ENCODE data around the gene RTL10. TPM values are rescaled to one million over a fixed set of nuclear protein-coding genes. Genes with fewer than 3 reads are reported as not detected.
A peak's percentile ranks its signal among the peaks of the same experiment; 100 is the strongest.
"Not testable (repeated sequence)": the region's sequence is repeated elsewhere in the genome, so short reads cannot be mapped to it uniquely, and the experiment has no call there.

Gene RTL10
- total and polyA plus RNA-seq, 7 experiments from 2014 or later: 14.9 to 36.8 (median 20.8) TPM

- ATAC-seq; H3K4me3 ChIP-seq (ENCODE audit: low read length); H3K27ac Mint-ChIP-seq; intact Hi-C loops (cut with micrococcal nuclease); H3K27me3 Mint-ChIP-seq; H3K27me3 ChIP-seq (ENCODE audit: control insufficient read depth in 2 of 2, insufficient read depth in 2 of 2, low read length in 2 of 2); H3K27ac ChIP-seq (ENCODE audit: low read depth, low read length); H3K9me3 Mint-ChIP-seq; H3K36me3 ChIP-seq (ENCODE audit: control insufficient read depth in 2 of 3, insufficient read depth in 3 of 3, low read length in 3 of 3); H3K4me1 ChIP-seq (ENCODE audit: control insufficient read depth in 2 of 2, insufficient read depth in 2 of 2, low read length in 2 of 2); CTCF ChIA-PET; H3K4me3 Mint-ChIP-seq; H3K9me3 ChIP-seq (ENCODE audit: control insufficient read depth in 2 of 3, low read length in 3 of 3); DNase-seq: not testable (repeated sequence)
- POLR2A ChIA-PET: interaction anchor here (0.8 kb wide), 1 partner anchor 23 kb away, joined by 3 read pairs; the partner anchor contains the start of genes GNB1L and RTL10
- H3K4me1 Mint-ChIP-seq: peaks cover 0 to 41% (median 26%) of the 10 kb centered on the region in 7 donors
- H3K36me3 Mint-ChIP-seq: peaks cover 0 to 11% (median 4%) of the 10 kb centered on the region in 5 donors
Measured at GRCh38 chr22:19831979-19832378, 22.7 kb downstream of the RTL10 start.

- ChIA-PET CTCF (no interaction called here), POLR2A (interaction anchor here (1.2 kb wide), 1 partner anchor 25 kb away, joined by 5 read pairs; no protein-coding TSS in a partner anchor)
- no peak overlapping the region for H3K27ac ChIP-seq (ENCODE audit: low read depth, low read length)
- intact Hi-C loops (cut with micrococcal nuclease): no loop called here
- peaks cover 2 to 20% (median 4%) of the 10 kb centered on the region in 5 donors for H3K36me3 Mint-ChIP-seq
- no peak for ATAC-seq
- no peak for DNase-seq
- H3K9me3 ChIP-seq (ENCODE audit: control insufficient read depth in 2 of 3, low read length in 3 of 3): no peaks in the 10 kb centered on the region
- no peaks in the 10 kb centered on the region for H3K4me1 ChIP-seq (ENCODE audit: control insufficient read depth in 2 of 2, insufficient read depth in 2 of 2, low read length in 2 of 2)
- no peak overlapping the region for H3K27ac Mint-ChIP-seq
- H3K36me3 ChIP-seq (ENCODE audit: control insufficient read depth in 2 of 3, insufficient read depth in 3 of 3, low read length in 3 of 3): no peaks in the 10 kb centered on the region
- peaks cover 0 to 32% (median 21%) of the 10 kb centered on the region in 7 donors for H3K4me1 Mint-ChIP-seq
- H3K27me3 ChIP-seq (ENCODE audit: control insufficient read depth in 2 of 2, insufficient read depth in 2 of 2, low read length in 2 of 2): no peaks in the 10 kb centered on the region
- no peak overlapping the region for H3K4me3 Mint-ChIP-seq
- H3K27me3 Mint-ChIP-seq: no peaks in the 10 kb centered on the region
- peaks cover 0 to 3% (median 0%) of the 10 kb centered on the region in 11 donors for H3K9me3 Mint-ChIP-seq
- no peak overlapping the region for H3K4me3 ChIP-seq (ENCODE audit: low read length)
Measured at GRCh38 chr22:19831016-19831415, 23.7 kb downstream of the RTL10 start.

DNA sequence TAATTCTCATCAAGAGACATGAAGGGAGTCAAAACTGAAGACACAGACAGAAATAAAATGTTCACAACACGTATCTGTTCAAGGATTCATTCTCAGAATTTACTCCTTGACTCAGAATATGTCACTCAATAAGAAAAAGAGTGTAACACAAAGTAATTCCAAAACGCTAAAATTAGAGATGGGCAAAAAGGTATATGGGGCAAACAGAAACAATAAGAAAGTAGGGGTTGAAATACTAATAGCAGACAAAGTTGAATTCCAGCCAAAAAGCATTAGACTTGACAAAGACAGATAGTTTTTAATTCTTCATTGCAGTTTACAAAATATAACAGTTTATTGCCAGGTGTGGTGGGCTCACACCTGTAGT, 26.7 kb downstream of the RTL10 start:
- H3K27ac ChIP-seq (ENCODE audit: low read depth, low read length): no peak overlapping the region
- H3K4me3 ChIP-seq (ENCODE audit: low read length): no peak overlapping the region
- ChIA-PET CTCF (no interaction called here), POLR2A (no interaction called here)
- no peak for ATAC-seq
- Mint-ChIP-seq H3K27ac (no peak overlapping the region), H3K4me3 (no peak overlapping the region), H3K36me3 (peaks cover 2 to 16% (median 4%) of the 10 kb centered on the region in 5 donors), H3K4me1 (peaks cover 0 to 25% (median 12%) of the 10 kb centered on the region in 7 donors), H3K27me3 (no peaks in the 10 kb centered on the region), H3K9me3 (peaks cover 0 to 1% (median 0%) of the 10 kb centered on the region in 11 donors)
- no peak for DNase-seq
- intact Hi-C loops (cut with micrococcal nuclease): no loop called here
- no peaks in the 10 kb centered on the region for H3K36me3 ChIP-seq (ENCODE audit: control insufficient read depth in 2 of 3, insufficient read depth in 3 of 3, low read length in 3 of 3)
- no peaks in the 10 kb centered on the region for H3K4me1 ChIP-seq (ENCODE audit: control insufficient read depth in 2 of 2, insufficient read depth in 2 of 2, low read length in 2 of 2)
- no peaks in the 10 kb centered on the region for H3K9me3 ChIP-seq (ENCODE audit: control insufficient read depth in 2 of 3, low read length in 3 of 3)
- no peaks in the 10 kb centered on the region for H3K27me3 ChIP-seq (ENCODE audit: control insufficient read depth in 2 of 2, insufficient read depth in 2 of 2, low read length in 2 of 2)

DNA sequence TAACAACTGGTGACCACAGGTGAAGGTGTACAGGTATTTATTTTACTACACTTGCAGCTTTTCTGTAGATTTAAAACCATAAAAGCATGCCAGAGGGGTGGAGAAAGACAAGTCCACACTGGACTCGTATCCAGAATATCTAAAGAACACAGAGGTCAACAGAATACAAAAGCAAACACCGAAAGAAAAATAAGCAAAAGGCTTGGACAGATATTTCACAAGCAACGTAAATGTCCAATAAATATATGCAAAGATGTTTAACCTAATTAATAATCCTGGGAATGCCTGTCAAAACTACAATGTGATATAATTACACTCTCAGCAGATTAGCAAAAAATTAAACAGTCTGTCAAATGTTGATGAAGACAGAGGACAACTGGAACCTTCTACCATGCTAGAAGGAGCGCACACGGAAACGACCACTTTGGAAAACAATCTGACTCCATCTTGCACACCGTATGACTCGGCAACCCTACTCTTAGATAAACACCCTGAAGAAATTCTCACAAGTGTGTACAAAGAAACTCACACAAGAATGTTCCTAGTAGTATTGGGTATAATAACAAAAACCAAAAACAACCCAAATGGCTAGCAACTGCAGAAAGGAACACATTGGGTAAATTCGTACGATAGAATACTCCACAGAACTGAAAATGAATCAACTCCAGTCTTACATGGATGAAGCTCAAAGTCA, 27.2 kb downstream of the RTL10 start:
- Mint-ChIP-seq H3K9me3 (peaks cover 0 to 1% (median 0%) of the 10 kb centered on the region in 11 donors), H3K4me1 (peaks cover 0 to 19% (median 11%) of the 10 kb centered on the region in 7 donors), H3K36me3 (peaks cover 2 to 16% (median 4%) of the 10 kb centered on the region in 5 donors), H3K27me3 (no peaks in the 10 kb centered on the region), H3K4me3 (no peak overlapping the region), H3K27ac (no peak overlapping the region)
- intact Hi-C loops (cut with micrococcal nuclease): no loop called here
- POLR2A ChIA-PET: no interaction called here
- Histone ChIP-seq H3K36me3 (ENCODE audit: control insufficient read depth in 2 of 3, insufficient read depth in 3 of 3, low read length in 3 of 3) (no peaks in the 10 kb centered on the region), H3K4me1 (ENCODE audit: control insufficient read depth in 2 of 2, insufficient read depth in 2 of 2, low read length in 2 of 2) (no peaks in the 10 kb centered on the region), H3K9me3 (ENCODE audit: control insufficient read depth in 2 of 3, low read length in 3 of 3) (no peaks in the 10 kb centered on the region), H3K4me3 (ENCODE audit: low read length) (no peak overlapping the region), H3K27me3 (ENCODE audit: control insufficient read depth in 2 of 2, insufficient read depth in 2 of 2, low read length in 2 of 2) (no peaks in the 10 kb centered on the region), H3K27ac (ENCODE audit: low read depth, low read length) (no peak overlapping the region)
- no peak for ATAC-seq
- CTCF ChIA-PET: no interaction called here
- DNase-seq: no peak

DNA sequence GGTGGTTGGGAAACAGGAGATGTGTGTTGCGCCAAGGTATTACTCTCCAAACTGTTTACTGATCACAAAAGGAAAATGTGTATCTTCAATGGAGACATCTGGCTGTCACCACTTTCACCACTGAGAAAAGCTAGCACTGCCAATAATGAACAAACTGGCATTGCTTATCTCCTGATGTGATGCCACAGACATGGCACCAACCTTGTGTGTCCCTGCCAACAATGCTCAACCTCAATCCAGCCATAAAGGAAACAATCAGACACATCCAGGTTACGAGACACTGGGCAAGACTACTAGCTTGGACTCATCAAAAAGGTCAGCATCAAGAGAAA, 28.1 kb downstream of the RTL10 start:
- CTCF ChIA-PET: no interaction called here
- peaks cover 2 to 16% (median 4%) of the 10 kb centered on the region in 5 donors for H3K36me3 Mint-ChIP-seq

DNA sequence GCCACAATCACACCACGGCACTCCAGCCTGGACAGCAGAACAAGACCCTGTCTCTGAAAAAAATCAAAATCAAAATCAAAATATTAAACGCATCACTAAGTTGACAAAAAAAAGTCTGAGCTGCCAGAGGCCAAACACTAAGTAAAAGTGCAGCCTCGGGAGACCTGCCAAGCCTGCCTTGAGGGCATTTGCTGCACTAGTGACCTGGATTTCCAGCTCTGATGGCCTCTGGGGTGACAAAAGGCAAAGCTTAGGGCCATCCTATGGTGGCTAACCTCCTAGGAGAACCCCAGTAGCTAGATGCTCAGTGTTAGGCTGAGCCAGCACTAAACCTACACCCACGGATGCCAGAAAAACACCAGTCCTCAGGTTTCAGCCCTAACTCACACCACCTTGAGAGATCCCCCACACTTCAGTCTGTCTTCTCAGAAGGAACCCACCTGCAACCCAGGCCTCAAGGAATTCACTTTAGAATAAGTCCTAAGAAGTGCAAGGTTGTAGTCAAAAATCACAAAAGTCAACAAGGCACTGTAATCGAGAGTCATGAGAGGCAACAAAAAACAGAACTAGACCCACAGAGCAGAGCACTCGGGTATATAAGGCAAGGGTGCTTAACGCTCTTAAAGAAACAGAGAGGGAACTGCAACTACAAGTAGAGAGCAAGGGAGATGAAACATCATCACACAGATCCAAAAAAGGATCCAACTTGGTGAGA, 28.6 kb downstream of the RTL10 start:
- intact Hi-C loops (cut with micrococcal nuclease): no loop called here
- H3K4me1 Mint-ChIP-seq: peaks cover 0 to 14% (median 9%) of the 10 kb centered on the region in 7 donors
- ATAC-seq (no peak), DNase-seq (peak in 1 of 9 donors; percentile 14)
- no peaks in the 10 kb centered on the region for H3K27me3 Mint-ChIP-seq
- H3K36me3 ChIP-seq (ENCODE audit: control insufficient read depth in 2 of 3, insufficient read depth in 3 of 3, low read length in 3 of 3): peaks cover 0 to under 1% (median 0%) of the 10 kb centered on the region in 3 experiments
- no peaks in the 10 kb centered on the region for H3K27me3 ChIP-seq (ENCODE audit: control insufficient read depth in 2 of 2, insufficient read depth in 2 of 2, low read length in 2 of 2)
- no peak overlapping the region for H3K4me3 ChIP-seq (ENCODE audit: low read length)
- H3K27ac Mint-ChIP-seq: no peak overlapping the region
- no peak overlapping the region for H3K4me3 Mint-ChIP-seq
- CTCF ChIA-PET: no interaction called here
- peaks cover 2 to 16% (median 4%) of the 10 kb centered on the region in 5 donors for H3K36me3 Mint-ChIP-seq
- H3K4me1 ChIP-seq (ENCODE audit: control insufficient read depth in 2 of 2, insufficient read depth in 2 of 2, low read length in 2 of 2): no peaks in the 10 kb centered on the region
- H3K9me3 ChIP-seq (ENCODE audit: control insufficient read depth in 2 of 3, low read length in 3 of 3): no peaks in the 10 kb centered on the region
- peaks cover 0 to 1% (median 0%) of the 10 kb centered on the region in 11 donors for H3K9me3 Mint-ChIP-seq
- no peak overlapping the region for H3K27ac ChIP-seq (ENCODE audit: low read depth, low read length)
- POLR2A ChIA-PET: no interaction called here

More for the DNA sequence above, 28.1 kb downstream of the RTL10 start:
- Mint-ChIP-seq H3K4me3 (no peak overlapping the region), H3K27ac (no peak overlapping the region), H3K9me3 (peaks cover 0 to 1% (median 0%) of the 10 kb centered on the region in 11 donors), H3K4me1 (peaks cover 0 to 14% (median 9%) of the 10 kb centered on the region in 7 donors), H3K27me3 (no peaks in the 10 kb centered on the region)
- Histone ChIP-seq H3K9me3 (ENCODE audit: control insufficient read depth in 2 of 3, low read length in 3 of 3) (no peaks in the 10 kb centered on the region), H3K4me1 (ENCODE audit: control insufficient read depth in 2 of 2, insufficient read depth in 2 of 2, low read length in 2 of 2) (no peaks in the 10 kb centered on the region), H3K27me3 (ENCODE audit: control insufficient read depth in 2 of 2, insufficient read depth in 2 of 2, low read length in 2 of 2) (no peaks in the 10 kb centered on the region), H3K4me3 (ENCODE audit: low read length) (no peak overlapping the region), H3K27ac (ENCODE audit: low read depth, low read length) (no peak overlapping the region), H3K36me3 (ENCODE audit: control insufficient read depth in 2 of 3, insufficient read depth in 3 of 3, low read length in 3 of 3) (no peaks in the 10 kb centered on the region)
- ATAC-seq (no peak), DNase-seq (no peak)
- intact Hi-C loops (cut with micrococcal nuclease): no loop called here
- POLR2A ChIA-PET: no interaction called here
